ENCODE measurements around the gene TTC28. TPM values are rescaled to one million over a fixed set of nuclear protein-coding genes. Genes with fewer than 3 reads are reported as not detected.
"Not testable (repeated sequence)": the region's sequence is repeated elsewhere in the genome, so short reads cannot be mapped to it uniquely, and the experiment has no call there.

TTC28 gene
- polyA plus RNA-seq, 1 donor from 2014 or later, result 14.8 TPM

DNA sequence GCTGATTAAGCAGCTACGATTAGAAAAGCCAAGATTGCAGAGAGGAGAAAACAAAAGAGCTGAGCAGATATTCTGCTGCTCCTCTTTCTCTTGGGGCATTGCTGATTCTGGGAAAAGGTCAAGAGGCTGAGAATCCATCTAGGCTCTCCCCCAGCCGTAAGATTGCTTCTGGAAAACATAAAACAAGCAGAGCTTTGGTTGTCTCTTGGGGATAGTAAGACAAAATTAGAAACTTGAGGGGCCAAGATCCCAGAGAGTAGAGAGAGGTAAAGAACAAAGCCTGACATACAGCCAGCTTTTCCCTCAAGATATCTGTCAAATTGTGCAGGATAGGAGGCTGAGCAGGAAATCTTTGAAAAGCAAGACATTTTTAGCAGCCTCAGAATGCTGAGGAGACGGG, 158.2 kb downstream of the TTC28 start:
- Histone ChIP-seq H3F3A (ENCODE audit: insufficient read depth, low read length, poor library complexity, severe bottlenecking) (no peaks in the 10 kb centered on the region), H3K9me2 (ENCODE audit: insufficient read depth, low read length) (no peaks in the 10 kb centered on the region), H3K79me2 (replicated peaks; ENCODE audit: insufficient read depth, low read length) (no peaks in the 10 kb centered on the region), H3K4me2 (ENCODE audit: low read length) (no peak overlapping the region), H3K27me3 (ENCODE audit: insufficient read depth, low read depth, low read length) (no peaks in the 10 kb centered on the region), H3K9ac (ENCODE audit: low read length) (no peak overlapping the region), H4K20me1 (ENCODE audit: insufficient read depth) (no peaks in the 10 kb centered on the region), H3K36me3 (ENCODE audit: insufficient read depth, low read length) (no peaks in the 10 kb centered on the region), H3K4me3 (ENCODE audit: low read length) (no peak overlapping the region), H3K9me3 (ENCODE audit: low read length) (no peaks in the 10 kb centered on the region), H3K27ac (ENCODE audit: low read length) (peak overlapping the region; percentile 17), H2AFZ (ENCODE audit: low read depth, low read length) (no peak overlapping the region)
- TF ChIP-seq MXI1 (conservative IDR thresholded peaks at IDR 0.05; ENCODE audit: poor library complexity, severe bottlenecking) (no peak), POLR2AphosphoS5 (IDR thresholded peaks at IDR 0.05) (no peak), RAD21 (conservative IDR thresholded peaks at IDR 0.05) (no peak), EP300 (conservative IDR thresholded peaks at IDR 0.05; ENCODE audit: poor library complexity, severe bottlenecking) (no peak), TAF1 (IDR thresholded peaks at IDR 0.05; ENCODE audit: low read depth) (no peak), EZH2 (IDR thresholded peaks at IDR 0.05; ENCODE audit: borderline replicate concordance, insufficient read depth, low read length, poor library complexity, severe bottlenecking) (no peak), CTCF (IDR thresholded peaks at IDR 0.05; ENCODE audit: poor library complexity, severe bottlenecking) (no peak)

DNA sequence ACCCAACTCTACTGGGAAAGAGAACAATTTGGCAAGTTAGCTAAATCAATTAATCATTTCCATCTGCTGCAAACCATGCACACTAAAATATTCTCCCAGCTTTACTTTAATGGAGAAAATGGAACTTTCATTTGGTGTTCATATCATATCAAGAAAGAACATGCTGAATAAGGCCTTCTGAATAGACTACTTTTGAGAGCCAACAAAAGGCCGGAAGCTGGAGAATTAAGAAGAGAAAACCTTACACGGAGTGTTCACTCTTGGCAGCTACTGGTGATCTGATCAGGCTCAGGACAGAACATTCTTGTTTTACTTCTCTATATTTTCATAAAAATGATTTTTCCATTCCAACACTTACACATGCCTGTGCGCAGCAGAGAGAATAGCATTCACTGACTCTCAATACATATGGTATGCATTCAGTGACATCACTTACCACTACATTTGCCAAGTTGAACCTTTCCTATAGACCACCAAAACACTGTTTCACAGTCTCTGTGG, 165.3 kb downstream of the TTC28 start:
- Histone ChIP-seq H3F3A (ENCODE audit: insufficient read depth, low read length, poor library complexity, severe bottlenecking) (no peaks in the 10 kb centered on the region), H3K4me2 (ENCODE audit: low read length) (no peak overlapping the region), H3K79me2 (replicated peaks; ENCODE audit: insufficient read depth, low read length) (peaks cover 3% of the 10 kb centered on the region), H3K4me3 (ENCODE audit: low read length) (no peak overlapping the region), H3K9me3 (ENCODE audit: low read length) (no peaks in the 10 kb centered on the region), H3K9me2 (ENCODE audit: insufficient read depth, low read length) (no peaks in the 10 kb centered on the region), H2AFZ (ENCODE audit: low read depth, low read length) (no peak overlapping the region), H3K27me3 (ENCODE audit: insufficient read depth, low read depth, low read length) (no peaks in the 10 kb centered on the region), H3K27ac (ENCODE audit: low read length) (no peak overlapping the region), H4K20me1 (ENCODE audit: insufficient read depth) (no peaks in the 10 kb centered on the region), H3K9ac (ENCODE audit: low read length) (no peak overlapping the region), H3K36me3 (ENCODE audit: insufficient read depth, low read length) (no peaks in the 10 kb centered on the region)
- TF ChIP-seq POLR2AphosphoS5 (IDR thresholded peaks at IDR 0.05) (no peak), MXI1 (conservative IDR thresholded peaks at IDR 0.05; ENCODE audit: poor library complexity, severe bottlenecking) (no peak), REST (IDR thresholded peaks at IDR 0.05; ENCODE audit: borderline replicate concordance) (no peak), RAD21 (conservative IDR thresholded peaks at IDR 0.05) (no peak), TAF1 (IDR thresholded peaks at IDR 0.05; ENCODE audit: low read depth) (no peak), SMC3 (conservative IDR thresholded peaks at IDR 0.05; ENCODE audit: poor library complexity) (no peak), CTCF (IDR thresholded peaks at IDR 0.05; ENCODE audit: poor library complexity, severe bottlenecking) (no peak), EZH2 (IDR thresholded peaks at IDR 0.05; ENCODE audit: borderline replicate concordance, insufficient read depth, low read length, poor library complexity, severe bottlenecking) (no peak), EP300 (conservative IDR thresholded peaks at IDR 0.05; ENCODE audit: poor library complexity, severe bottlenecking) (no peak)

DNA sequence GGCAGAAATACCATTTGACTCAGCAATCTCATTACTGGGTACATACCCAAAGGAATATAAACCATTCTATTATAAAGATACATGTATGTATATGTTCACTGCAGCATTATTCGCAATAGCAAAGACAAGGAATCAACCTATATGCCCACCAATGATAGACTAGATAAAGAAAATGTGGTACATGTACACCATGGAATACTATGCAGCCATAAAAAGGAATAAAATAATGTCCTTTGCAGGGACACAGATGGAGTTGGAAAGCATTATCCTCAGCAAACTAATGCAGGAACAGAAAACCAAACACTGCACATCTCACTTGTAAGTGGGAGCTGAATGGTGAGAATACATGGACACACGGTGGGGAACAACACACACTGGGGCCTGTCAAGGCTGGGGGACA, 167.3 kb downstream of the TTC28 start:
- H3K9ac ChIP-seq (ENCODE audit: low read length); H4K20me1 ChIP-seq (ENCODE audit: insufficient read depth); H3K27ac ChIP-seq (ENCODE audit: low read length); H3F3A ChIP-seq (ENCODE audit: insufficient read depth, low read length, poor library complexity, severe bottlenecking); H2AFZ ChIP-seq (ENCODE audit: low read depth, low read length); H3K36me3 ChIP-seq (ENCODE audit: insufficient read depth, low read length); H3K9me2 ChIP-seq (ENCODE audit: insufficient read depth, low read length); H3K79me2 ChIP-seq (replicated peaks; ENCODE audit: insufficient read depth, low read length); H3K27me3 ChIP-seq (ENCODE audit: insufficient read depth, low read depth, low read length); H3K9me3 ChIP-seq (ENCODE audit: low read length); H3K4me3 ChIP-seq (ENCODE audit: low read length); H3K4me2 ChIP-seq (ENCODE audit: low read length): not testable (repeated sequence)

Data from neural cell (in vitro differentiated cells).